Measurements from ENCODE around the gene SLC6A5.

DNA sequence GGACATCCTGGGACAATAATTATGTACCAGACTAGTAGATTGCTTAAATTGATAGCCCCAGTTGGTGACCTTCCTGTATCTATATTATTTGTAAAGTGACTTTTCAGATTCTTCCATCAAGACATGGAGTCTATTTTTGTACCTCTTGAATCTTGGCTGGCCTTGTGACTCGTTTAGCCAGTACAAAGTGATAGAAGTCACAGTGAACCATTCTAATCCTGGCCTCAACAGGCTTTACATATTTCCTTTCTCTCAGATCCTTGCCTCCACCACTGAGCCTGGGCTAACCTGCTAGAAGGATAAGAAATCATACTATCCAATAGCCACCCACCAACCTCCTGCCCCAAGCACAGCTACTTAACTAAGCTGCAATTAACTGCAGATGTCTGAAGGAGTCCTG, 37.5 kb upstream of the SLC6A5 start:
- TF ChIP-seq, protein P1, sequence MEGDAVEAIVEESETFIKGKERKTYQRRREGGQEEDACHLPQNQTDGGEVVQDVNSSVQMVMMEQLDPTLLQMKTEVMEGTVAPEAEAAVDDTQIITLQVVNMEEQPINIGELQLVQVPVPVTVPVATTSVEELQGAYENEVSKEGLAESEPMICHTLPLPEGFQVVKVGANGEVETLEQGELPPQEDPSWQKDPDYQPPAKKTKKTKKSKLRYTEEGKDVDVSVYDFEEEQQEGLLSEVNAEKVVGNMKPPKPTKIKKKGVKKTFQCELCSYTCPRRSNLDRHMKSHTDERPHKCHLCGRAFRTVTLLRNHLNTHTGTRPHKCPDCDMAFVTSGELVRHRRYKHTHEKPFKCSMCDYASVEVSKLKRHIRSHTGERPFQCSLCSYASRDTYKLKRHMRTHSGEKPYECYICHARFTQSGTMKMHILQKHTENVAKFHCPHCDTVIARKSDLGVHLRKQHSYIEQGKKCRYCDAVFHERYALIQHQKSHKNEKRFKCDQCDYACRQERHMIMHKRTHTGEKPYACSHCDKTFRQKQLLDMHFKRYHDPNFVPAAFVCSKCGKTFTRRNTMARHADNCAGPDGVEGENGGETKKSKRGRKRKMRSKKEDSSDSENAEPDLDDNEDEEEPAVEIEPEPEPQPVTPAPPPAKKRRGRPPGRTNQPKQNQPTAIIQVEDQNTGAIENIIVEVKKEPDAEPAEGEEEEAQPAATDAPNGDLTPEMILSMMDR (IDR thresholded peaks at IDR 0.05), result no peak
- no peak for TF ChIP-seq POLR2A (IDR thresholded peaks at IDR 0.05)

Data from body of pancreas (tissue), 4 donors.